Erythroblast (primary cell): ENCODE measurements around the gene PDE2A.

Experiments
- GATA1 ChIP-seq: IDR thresholded peaks from 2 replicates; pipeline ENCODE4 v1.6.1; 2011; ENCODE audit warnings: low read depth, mild to moderate bottlenecking, control low read depth, low read length, moderate library complexity
- POLR2A ChIP-seq: IDR thresholded peaks from 2 replicates; pipeline ENCODE4 v1.6.1; 2011; ENCODE audit warnings: mild to moderate bottlenecking, low read length

DNA sequence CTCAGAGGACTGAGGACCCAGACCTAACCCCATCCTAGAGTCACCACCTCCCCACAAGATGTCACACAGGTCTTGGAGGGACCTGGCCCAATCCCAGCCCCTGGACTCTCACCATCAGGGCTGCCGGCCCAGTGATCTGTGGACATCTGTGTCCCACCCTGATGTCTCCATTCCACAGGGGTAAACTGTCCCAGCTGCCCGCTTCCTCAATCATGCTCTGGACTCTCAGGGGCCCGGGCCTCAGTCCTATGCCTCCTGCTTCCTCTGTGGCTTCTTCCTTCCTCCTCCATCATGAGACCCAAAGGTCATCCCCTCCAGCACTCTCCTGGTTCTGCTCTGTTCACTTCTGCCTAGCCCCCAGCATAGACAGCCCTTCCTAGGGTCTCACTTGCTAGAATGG lies 45.8 kb upstream of the PDE2A start:
- TF ChIP-seq POLR2A (no peak), GATA1 (no peak)
